Stimulated activated CD8-positive, alpha-beta memory T cell treated with anti-CD3 and anti-CD28 coated beads, Interleukin-15, amount 100 ng/mL, for 48 hours (primary cell): Measurements from ENCODE around the gene PRR23E.

Experiments
- DNase-seq, 2 donors: peaks; one replicate each; pipeline ENCODE4 v3.0.0-alpha.2; 2020; ENCODE audit warnings: low read depth in 2 of 2

The PRR23E gene

DNA sequence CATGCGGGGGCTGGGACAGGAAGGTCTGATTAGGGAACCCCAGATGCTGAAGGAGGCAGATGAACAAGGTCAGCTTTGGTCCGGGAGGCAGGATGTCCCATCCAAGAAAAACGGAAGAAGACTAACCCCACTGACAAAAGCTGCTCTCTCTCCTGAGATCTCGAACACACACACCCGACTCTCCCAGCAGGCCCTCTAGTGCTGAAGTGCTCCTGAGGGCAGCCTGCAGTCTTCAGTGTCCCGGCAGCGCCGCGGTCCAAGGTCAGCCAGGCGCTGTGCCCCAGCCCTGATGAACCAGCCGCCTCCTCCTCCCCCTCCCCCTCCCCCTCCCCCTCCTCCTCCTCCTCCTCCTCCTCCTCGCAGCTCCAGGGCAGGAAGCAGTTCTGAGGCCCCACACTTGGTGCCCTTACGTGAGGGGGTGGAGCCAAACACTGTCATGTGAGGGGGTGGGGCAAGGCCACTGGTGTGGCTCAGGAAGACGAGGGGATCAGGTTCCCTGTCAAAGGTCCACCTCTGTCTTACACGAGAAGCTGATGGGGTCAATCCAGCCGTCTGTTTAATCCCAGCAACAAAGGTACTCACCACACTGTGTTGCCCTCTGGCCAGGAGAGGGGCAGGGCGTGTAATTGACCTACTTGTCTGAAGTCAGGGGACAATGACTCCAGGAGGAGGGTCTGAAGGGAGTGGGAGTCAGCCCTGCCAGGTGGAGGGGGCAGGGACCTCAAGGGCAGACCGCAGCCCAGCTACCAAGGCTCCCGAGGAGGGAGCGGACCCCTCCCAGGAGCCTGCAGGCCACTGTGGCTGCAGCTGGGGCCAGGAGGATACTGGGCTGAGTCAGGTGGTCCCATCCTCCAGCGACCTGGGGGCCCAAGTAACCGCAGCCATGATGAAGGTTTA, 34.3 kb downstream of the PRR23E start:
- DNase-seq, result no peak

DNA sequence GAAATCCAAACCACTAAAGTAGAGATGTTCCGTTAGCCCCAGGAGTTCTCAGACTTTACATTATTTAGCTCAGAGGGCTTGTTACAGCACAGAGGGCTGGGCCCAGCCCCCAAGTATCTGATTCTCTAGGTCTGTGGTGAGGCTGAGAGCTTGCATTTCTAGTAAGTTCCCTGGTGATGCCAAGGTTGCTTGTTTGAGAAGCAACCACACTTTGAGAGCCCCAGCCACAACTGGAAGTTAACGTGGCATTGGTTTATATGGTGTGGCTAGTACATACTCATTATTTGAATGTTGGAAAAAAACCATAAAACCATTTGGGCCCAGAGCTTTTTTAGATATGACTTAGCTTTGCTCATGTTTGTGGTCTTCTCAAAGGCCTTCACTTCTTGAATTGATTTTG, 35.9 kb downstream of the PRR23E start:
- DNase-seq, result no peak

DNA sequence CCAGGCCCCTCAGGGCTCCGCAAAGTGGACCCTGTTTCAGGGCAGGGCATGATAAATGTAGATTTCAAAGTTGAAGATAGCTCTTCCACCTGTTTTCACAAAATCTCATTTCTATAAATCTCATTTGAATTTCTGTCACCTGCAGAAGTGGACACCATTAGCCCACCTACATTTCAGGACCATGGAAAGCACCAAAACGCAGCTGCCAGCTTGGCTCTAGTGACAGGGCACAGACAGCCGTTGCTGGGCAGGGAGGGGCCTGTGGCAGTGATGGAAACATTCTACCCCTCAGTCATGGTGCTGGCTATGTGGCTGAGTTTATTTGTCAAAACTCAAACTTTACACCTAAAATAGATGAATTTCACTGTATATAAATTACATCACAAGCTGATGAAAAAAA, 40.4 kb downstream of the PRR23E start:
- DNase-seq, result no peak

DNA sequence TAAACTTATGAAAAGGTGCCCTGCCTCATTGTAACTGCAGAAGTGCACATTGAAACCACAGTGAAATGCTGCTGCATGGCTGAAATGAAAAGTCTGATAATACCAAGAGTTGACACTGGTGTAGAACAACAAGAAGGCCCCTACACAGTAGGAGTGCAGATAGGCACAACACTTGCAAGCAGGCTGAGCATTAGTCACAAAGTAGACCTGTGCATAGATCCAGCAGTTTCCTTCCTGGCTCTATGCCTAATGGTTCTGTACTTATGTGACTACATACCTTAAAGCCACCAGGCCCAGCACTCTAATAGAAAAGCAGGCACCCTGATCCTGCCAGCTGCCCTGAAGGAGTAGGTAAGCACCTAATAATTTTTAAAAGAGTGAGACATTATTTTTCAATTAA, 41.8 kb downstream of the PRR23E start:
- DNase-seq, result no peak

DNA sequence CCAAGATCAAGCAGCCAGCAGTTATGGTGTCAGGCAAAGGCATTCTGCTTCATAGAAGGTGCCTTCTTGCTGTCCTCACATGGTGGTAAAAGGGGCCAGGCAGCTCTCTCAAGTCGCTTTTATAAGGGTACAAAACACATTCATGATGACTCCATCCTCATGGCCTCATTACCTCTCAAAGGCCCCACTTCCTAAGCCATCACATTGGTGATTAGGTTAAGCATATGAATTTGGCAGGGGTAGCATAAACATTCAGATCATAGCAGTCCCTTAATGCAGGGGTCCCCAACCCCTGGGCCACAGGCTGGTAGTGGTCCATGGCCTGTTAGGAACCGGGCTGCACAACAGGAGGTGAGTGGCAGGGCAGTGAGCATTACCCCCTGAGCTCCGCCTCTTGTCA, 42.8 kb downstream of the PRR23E start:
- no peak for DNase-seq

DNA sequence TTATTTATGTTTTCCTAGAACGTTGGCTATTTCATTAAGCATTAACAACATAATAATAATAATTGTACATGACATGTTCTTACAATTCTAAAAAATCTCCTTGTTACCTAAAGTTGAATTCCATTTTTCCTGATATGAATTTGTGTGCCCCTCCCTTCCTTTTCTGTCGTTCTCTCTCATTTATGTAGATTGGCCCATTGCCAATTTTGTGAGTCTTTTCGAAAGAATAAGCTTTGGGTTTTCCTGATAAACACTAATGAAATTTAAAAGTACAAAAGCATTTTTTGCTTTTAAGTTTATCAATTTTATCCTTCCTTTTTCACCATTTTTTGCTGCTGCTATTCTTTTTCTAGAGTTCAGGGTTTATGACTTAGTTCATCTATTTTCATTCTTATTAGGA, 44.9 kb downstream of the PRR23E start:
- no peak for DNase-seq

DNA sequence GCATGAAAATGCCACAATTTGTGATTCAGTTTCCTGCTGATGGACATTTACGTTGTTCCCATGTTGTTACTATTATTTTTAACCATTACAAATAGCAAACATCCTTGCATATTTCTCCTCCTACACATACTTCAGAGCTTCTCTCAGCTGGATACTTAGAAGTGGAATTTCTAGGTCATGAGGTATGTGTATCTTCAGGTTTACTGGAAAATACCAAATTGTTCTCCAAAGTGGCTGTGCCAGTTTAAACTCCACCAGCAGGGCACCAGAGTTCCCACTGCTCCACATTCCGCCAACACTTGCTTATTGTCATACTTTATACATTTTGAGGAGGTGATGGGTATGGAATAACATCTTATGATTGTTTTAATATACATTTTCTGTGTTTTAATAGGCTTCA, 45.7 kb downstream of the PRR23E start:
- no peak for DNase-seq

DNA sequence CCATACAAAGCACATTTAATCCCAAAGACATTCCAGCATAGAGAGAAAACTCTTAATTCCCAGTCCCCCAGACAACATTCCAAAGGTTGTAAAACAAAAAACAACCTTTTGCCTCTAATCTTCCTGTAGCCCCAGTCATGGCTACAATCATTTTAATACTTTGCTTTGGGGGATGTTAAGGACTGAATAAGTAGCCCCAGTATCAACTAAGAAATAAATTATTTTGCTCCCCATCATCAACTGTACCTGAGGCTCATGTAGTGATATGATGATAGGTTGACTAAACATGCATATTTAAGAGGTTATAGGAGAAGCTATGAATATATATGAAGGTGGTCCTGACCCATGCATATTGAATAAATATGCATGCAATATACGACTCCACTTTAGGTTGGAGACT, 54.4 kb downstream of the PRR23E start:
- no peak for DNase-seq
